NCI-H2171 (cell line): ENCODE data around the gene TIAM1.

Experiments used
- DNase-seq: peaks from one replicate; lab custom pipeline; 2025; lab: John Stamatoyannopoulos, UW

Gene TIAM1

DNA sequence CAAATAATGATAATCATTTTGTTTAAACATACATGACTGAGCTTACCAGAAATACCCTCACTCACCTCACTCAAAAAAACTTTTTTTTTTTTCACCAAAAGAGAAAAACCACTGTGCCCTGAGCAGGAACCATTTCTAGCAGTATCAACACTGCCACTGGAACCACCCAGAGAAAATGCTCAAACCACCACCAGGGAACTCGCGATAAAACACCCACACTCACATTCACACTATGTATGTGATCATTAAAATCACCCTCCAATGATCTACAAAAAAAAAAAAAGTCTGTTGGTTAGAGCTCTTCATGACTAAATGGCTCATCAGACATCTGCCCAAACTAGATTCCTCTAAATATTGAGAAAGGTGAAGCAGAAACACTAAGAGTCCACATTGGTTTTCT is 11.5 kb downstream of the TIAM1 start:
- DNase-seq = no peak

DNA sequence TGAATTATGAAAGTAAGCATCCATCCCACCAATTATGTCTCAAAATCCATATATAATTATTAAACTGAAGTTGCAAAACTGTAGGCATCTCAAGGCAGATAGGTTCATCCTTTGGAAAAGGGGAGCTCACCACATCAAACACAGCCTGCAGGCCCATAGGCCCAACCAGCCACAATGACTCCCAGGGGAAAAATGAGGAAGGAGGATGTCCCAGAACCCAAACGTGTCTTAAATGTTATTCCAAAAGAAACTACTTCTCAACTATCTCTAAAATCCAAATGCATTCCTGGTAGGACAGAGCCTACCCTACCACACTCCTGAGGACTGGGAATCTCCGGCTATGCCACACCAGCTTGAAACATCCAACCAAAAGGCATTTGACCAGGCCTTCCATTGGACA is 12.8 kb downstream of the TIAM1 start:
- DNase-seq = no peak

- no peak for DNase-seq
Measured at GRCh38 chr21:31330144-31330483, 13.9 kb downstream of the TIAM1 start.

- DNase-seq = no peak
Measured at GRCh38 chr21:31329456-31330143, 14.5 kb downstream of the TIAM1 start.

GRCh38 chr21:31326522-31327242 is 17.4 kb downstream of the TIAM1 start:
- DNase-seq = peak; percentile 8

DNA sequence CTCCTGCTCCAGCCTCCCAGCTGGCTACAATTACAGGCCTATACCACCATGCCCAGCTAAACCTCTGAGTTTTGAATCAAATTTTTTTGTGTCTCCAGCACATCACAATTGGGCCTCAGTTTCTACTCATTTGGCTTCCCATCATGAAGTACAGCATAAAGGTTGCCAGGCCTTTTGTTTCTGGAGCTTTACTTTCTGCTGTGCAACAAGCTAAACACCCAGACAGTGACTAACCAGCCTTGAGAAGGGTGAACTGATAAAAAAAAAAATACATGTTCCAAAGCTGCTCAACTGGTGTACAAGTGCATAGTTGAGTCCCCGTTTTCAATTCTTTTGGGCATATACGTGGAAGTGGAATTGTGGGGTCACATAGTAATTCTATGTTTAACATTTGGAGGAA is 25.1 kb downstream of the TIAM1 start:
- DNase-seq = no peak

DNA sequence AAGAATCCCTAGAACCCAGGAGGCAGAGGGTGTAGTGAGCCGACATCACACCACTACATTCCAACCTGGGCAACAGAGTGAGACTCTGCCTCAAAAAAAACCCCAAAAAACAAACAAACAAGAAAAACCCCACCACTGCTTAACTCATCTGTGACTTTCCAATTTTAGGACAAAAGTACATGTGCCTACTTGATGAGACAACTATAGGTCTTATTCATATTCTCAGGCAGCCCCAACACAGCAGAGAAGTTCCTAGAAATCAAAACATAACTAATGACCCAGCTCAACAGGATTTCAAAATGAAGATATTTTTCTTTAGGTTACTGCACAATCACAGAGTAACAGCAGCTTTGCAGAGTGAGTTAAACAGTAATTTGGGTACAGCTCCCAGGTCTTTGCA is 26.4 kb downstream of the TIAM1 start:
- DNase-seq = no peak

DNA sequence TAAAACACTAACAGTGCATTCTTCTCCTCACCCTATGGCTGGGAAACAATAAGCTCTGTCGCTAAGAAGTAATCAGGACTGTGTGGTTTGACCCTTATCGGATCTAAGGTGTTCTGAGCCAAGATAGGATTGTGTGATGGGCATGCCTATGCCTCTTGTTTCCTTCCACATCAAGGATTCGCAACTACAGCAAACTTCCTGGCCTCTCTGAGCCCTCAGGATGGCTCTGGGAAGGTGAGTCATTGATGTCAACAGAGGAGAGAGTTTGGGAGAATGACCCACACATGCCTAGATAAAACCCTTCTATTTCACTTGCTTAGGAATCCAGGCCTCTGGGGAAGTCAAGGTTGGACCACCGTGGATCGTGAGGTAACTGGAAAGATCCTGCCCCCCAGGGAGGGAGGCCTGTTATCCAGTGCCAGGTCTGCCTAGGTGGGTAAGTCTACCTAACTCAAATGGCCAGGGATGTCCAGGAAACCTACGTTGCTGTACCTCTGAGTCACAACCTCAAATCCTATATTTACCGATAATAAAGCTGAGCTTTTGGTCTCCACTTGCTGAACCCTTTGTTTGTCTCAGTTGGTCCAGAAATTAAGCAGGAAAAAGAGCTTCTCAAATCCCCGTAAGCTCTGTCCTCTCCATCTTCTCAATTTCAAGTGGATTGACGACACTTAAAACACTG is 27.4 kb downstream of the TIAM1 start:
- no peak for DNase-seq

GRCh38 chr21:31316072-31316471 is 28.0 kb downstream of the TIAM1 start:
- no peak for DNase-seq

GRCh38 chr21:31310750-31311149 is 33.3 kb downstream of the TIAM1 start:
- DNase-seq = peak; percentile 70

GRCh38 chr21:31308584-31308983 is 35.5 kb downstream of the TIAM1 start:
- no peak for DNase-seq

DNA sequence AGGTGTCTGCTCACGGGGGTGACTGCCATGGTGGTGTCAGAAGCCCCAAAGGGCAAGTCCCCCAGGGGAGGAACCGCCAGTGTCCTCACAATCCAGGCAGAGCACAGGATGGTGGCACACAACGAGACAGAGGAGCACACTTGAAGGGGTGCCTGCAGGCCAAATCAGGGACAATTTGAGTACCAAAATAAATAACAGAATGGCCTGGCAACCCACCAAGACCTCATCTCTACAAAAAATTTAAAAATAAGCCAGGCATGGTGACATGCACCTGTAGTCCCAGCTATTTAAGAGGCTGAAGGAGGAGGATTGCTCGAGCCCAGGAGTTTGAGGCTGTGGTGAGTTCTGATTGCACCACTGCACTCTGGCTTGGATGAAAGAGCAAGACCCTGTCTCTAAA is 38.2 kb downstream of the TIAM1 start:
- DNase-seq = no peak

GRCh38 chr21:31299291-31300147 is 44.5 kb downstream of the TIAM1 start:
- DNase-seq = no peak

GRCh38 chr21:31298618-31299269 is 45.3 kb downstream of the TIAM1 start:
- DNase-seq = no peak

DNA sequence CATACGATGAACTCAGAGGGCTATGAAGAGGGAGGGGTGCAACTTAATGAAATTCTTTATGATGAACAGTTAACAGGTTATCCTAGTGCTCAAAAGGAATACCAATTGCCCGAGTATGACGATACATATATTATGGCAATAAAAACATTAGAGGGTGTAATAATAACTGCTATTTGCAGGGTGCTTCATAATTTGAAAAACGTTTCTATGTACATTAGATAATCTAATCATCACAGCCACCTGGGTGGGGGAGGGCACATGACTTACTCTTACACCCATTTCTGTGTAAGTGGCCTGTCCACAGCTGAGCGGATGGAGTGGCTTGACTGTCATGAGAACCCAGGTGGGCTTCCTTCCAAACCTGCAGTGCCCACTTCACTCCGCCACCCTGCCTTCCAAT is 46.3 kb downstream of the TIAM1 start:
- no peak for DNase-seq

- no peak for DNase-seq
Measured at GRCh38 chr21:31295676-31296075, 48.4 kb downstream of the TIAM1 start.

- peak; percentile 68 for DNase-seq
Measured at GRCh38 chr21:31294691-31295090, 49.4 kb downstream of the TIAM1 start.

DNA sequence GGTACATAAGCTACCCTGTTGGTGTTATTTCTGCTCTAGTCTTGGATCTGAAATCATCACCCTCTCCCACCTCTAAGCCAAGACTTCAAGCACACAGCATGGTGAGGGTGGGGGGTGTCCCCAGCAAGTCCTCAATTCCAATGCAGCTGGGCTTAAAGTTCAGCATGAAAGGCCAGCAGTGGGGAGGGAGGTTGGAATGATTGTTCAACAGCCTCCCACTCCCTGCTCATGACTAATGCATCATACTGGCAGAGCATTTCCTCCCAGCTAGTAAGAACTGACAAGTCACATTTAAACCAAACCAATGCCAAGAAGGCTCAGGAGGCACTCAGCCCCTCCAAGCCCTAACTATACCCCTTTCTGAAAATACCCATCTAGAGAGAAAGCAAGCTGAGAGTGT is 50.1 kb downstream of the TIAM1 start:
- DNase-seq = no peak

GRCh38 chr21:31290765-31291164 is 53.3 kb downstream of the TIAM1 start:
- no peak for DNase-seq

- no peak for DNase-seq
Measured at GRCh38 chr21:31289702-31290101, 54.4 kb downstream of the TIAM1 start.

DNA sequence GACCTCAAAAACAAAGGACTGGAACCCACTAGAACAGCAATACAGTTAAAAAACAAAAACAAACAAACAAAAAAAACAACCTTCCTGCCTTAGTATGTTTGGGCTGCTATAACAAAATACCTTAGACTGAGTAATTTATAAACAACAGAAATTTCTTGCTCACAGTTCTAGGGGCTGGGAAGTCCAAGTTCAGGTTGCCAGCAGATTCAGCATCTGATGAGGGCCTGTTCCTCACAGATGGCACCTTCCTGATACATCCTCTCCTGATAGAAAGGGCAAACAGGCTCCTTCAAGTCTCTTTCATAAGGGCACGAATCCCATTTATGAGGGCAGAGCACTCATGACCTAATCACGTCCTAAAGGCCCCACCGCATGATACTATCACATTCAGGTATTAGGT is 55.9 kb downstream of the TIAM1 start:
- no peak for DNase-seq

- no peak for DNase-seq
Measured at GRCh38 chr21:31287201-31287600, 56.9 kb downstream of the TIAM1 start.
